ENCODE results near the gene SCAI.
"Not testable (repeated sequence)": the region's sequence is repeated elsewhere in the genome, so short reads cannot be mapped to it uniquely, and the experiment has no call there.

The SCAI gene

GRCh38 chr9:125100822-125101221, 42.5 kb downstream of the SCAI start:
- DNase-seq, result no peak

- no peak for DNase-seq
Measured at GRCh38 chr9:125099816-125100215, 43.5 kb downstream of the SCAI start.

- no peak for DNase-seq
Measured at GRCh38 chr9:125095821-125096443, 47.4 kb downstream of the SCAI start.

GRCh38 chr9:125091121-125091520, 52.2 kb downstream of the SCAI start:
- no peak for DNase-seq

- no peak for DNase-seq
Measured at GRCh38 chr9:125089331-125089730, 54.0 kb downstream of the SCAI start.

- DNase-seq, result no peak
Measured at GRCh38 chr9:125088752-125089151, 54.6 kb downstream of the SCAI start.

GRCh38 chr9:125085703-125086477, 57.4 kb downstream of the SCAI start:
- no peak for DNase-seq

GRCh38 chr9:125082197-125082596, 61.1 kb downstream of the SCAI start:
- DNase-seq, result not testable (repeated sequence)

GRCh38 chr9:125080797-125081196, 62.5 kb downstream of the SCAI start:
- not testable (repeated sequence) for DNase-seq

GRCh38 chr9:125079931-125080330, 63.4 kb downstream of the SCAI start:
- DNase-seq, result no peak

GRCh38 chr9:125075997-125076396, 67.3 kb downstream of the SCAI start:
- DNase-seq, result no peak

GRCh38 chr9:125074976-125075375, 68.4 kb downstream of the SCAI start:
- no peak for DNase-seq

GRCh38 chr9:125066839-125067619, 76.3 kb downstream of the SCAI start:
- no peak for DNase-seq

GRCh38 chr9:125061391-125061790, 81.9 kb downstream of the SCAI start:
- no peak for DNase-seq

- DNase-seq, result no peak
Measured at GRCh38 chr9:125049212-125050049, 93.9 kb downstream of the SCAI start.

- DNase-seq, result no peak
Measured at GRCh38 chr9:125043631-125044030, 99.7 kb downstream of the SCAI start.

- no peak for DNase-seq
Measured at GRCh38 chr9:125043148-125043547, 100.2 kb downstream of the SCAI start.

- DNase-seq, result no peak
Measured at GRCh38 chr9:125038166-125038565, 105.2 kb downstream of the SCAI start.

GRCh38 chr9:125028041-125028440, 115.3 kb downstream of the SCAI start:
- DNase-seq, result no peak

GRCh38 chr9:125024917-125025316, 118.4 kb downstream of the SCAI start:
- DNase-seq, result no peak

- no peak for DNase-seq
Measured at GRCh38 chr9:125021069-125021468, 122.3 kb downstream of the SCAI start.

GRCh38 chr9:125015655-125016054, 127.7 kb downstream of the SCAI start:
- DNase-seq, result not testable (repeated sequence)

GRCh38 chr9:125012013-125012412, 131.3 kb downstream of the SCAI start:
- not testable (repeated sequence) for DNase-seq
